Measurements from ENCODE around the gene OR4D9. TPM values are rescaled to one million over a fixed set of nuclear protein-coding genes. Genes with fewer than 3 reads are reported as not detected.
A peak's percentile ranks its signal among the peaks of the same experiment; 100 is the strongest.

Gene OR4D9
- total and polyA plus RNA-seq, 2 of the 8 experiments (the other 6 are each of a cell fraction or from before 2014, with no cell fraction given), result not detected

DNA sequence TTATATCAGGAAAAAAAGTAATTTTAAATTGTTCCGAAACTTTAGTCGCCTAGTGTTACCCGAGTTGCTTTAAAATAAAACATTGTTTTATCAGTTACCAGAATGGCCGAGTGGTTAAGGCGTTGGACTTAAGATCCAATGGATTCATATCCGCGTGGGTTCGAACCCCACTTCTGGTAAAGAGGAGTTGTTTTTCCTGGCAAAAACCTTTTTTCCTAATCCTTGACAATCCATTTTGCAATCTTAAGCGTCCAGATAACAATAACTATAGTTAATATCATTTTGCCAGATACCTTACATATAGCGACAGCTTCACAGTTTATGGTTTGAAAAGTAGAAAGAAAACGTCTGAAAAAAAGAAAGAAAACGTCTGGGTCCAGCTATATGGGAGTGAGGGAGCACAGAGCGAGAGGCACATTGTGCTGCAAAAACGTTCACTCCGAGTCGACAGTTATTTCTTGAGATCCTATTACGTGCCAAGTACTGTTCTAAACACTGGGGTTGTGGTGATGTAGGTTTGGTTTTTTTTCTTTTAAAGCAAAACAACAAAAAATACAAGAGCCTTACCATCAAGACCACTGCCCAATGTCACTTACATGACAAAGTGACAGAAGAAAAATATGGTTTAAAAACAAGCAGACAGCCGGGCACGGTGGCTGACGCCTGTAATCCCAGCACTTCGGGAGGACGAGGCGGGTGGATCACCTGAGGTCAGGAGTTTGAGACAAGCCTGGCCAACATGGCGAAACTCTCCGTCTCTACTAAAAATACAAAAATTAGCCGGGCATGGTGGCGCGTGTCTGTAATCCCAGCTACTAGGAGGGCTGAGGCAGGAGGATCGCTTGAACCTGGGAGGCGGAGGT is 40.6 kb downstream of the OR4D9 start (continued):
- 0 out of 2 replicates have a peak, but pooled peaks have one; percentile 40 for TF ChIP-seq TCF12 (IDR thresholded peaks at IDR 0.05; ENCODE audit: low read depth, low read length)
- TF ChIP-seq, protein P1, sequence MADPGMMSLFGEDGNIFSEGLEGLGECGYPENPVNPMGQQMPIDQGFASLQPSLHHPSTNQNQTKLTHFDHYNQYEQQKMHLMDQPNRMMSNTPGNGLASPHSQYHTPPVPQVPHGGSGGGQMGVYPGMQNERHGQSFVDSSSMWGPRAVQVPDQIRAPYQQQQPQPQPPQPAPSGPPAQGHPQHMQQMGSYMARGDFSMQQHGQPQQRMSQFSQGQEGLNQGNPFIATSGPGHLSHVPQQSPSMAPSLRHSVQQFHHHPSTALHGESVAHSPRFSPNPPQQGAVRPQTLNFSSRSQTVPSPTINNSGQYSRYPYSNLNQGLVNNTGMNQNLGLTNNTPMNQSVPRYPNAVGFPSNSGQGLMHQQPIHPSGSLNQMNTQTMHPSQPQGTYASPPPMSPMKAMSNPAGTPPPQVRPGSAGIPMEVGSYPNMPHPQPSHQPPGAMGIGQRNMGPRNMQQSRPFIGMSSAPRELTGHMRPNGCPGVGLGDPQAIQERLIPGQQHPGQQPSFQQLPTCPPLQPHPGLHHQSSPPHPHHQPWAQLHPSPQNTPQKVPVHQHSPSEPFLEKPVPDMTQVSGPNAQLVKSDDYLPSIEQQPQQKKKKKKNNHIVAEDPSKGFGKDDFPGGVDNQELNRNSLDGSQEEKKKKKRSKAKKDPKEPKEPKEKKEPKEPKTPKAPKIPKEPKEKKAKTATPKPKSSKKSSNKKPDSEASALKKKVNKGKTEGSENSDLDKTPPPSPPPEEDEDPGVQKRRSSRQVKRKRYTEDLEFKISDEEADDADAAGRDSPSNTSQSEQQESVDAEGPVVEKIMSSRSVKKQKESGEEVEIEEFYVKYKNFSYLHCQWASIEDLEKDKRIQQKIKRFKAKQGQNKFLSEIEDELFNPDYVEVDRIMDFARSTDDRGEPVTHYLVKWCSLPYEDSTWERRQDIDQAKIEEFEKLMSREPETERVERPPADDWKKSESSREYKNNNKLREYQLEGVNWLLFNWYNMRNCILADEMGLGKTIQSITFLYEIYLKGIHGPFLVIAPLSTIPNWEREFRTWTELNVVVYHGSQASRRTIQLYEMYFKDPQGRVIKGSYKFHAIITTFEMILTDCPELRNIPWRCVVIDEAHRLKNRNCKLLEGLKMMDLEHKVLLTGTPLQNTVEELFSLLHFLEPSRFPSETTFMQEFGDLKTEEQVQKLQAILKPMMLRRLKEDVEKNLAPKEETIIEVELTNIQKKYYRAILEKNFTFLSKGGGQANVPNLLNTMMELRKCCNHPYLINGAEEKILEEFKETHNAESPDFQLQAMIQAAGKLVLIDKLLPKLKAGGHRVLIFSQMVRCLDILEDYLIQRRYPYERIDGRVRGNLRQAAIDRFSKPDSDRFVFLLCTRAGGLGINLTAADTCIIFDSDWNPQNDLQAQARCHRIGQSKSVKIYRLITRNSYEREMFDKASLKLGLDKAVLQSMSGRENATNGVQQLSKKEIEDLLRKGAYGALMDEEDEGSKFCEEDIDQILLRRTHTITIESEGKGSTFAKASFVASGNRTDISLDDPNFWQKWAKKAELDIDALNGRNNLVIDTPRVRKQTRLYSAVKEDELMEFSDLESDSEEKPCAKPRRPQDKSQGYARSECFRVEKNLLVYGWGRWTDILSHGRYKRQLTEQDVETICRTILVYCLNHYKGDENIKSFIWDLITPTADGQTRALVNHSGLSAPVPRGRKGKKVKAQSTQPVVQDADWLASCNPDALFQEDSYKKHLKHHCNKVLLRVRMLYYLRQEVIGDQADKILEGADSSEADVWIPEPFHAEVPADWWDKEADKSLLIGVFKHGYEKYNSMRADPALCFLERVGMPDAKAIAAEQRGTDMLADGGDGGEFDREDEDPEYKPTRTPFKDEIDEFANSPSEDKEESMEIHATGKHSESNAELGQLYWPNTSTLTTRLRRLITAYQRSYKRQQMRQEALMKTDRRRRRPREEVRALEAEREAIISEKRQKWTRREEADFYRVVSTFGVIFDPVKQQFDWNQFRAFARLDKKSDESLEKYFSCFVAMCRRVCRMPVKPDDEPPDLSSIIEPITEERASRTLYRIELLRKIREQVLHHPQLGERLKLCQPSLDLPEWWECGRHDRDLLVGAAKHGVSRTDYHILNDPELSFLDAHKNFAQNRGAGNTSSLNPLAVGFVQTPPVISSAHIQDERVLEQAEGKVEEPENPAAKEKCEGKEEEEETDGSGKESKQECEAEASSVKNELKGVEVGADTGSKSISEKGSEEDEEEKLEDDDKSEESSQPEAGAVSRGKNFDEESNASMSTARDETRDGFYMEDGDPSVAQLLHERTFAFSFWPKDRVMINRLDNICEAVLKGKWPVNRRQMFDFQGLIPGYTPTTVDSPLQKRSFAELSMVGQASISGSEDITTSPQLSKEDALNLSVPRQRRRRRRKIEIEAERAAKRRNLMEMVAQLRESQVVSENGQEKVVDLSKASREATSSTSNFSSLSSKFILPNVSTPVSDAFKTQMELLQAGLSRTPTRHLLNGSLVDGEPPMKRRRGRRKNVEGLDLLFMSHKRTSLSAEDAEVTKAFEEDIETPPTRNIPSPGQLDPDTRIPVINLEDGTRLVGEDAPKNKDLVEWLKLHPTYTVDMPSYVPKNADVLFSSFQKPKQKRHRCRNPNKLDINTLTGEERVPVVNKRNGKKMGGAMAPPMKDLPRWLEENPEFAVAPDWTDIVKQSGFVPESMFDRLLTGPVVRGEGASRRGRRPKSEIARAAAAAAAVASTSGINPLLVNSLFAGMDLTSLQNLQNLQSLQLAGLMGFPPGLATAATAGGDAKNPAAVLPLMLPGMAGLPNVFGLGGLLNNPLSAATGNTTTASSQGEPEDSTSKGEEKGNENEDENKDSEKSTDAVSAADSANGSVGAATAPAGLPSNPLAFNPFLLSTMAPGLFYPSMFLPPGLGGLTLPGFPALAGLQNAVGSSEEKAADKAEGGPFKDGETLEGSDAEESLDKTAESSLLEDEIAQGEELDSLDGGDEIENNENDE (IDR thresholded peaks at IDR 0.05; ENCODE audit: insufficient replicate concordance, low read length), result peak; percentile 73
- peak; percentile 75; the same call in 1 of the 2 replicates for TF ChIP-seq MAFK (IDR thresholded peaks at IDR 0.05; ENCODE audit: low read depth, low read length)

Measured in H1 (cell line).